ENCODE results near the gene EMC8. TPM values are rescaled to one million over a fixed set of nuclear protein-coding genes. Genes with fewer than 3 reads are reported as not detected.

Gene EMC8
- total and polyA plus RNA-seq, 8 donors, result 19.4 to 29.1 (median 25.3) TPM

DNA sequence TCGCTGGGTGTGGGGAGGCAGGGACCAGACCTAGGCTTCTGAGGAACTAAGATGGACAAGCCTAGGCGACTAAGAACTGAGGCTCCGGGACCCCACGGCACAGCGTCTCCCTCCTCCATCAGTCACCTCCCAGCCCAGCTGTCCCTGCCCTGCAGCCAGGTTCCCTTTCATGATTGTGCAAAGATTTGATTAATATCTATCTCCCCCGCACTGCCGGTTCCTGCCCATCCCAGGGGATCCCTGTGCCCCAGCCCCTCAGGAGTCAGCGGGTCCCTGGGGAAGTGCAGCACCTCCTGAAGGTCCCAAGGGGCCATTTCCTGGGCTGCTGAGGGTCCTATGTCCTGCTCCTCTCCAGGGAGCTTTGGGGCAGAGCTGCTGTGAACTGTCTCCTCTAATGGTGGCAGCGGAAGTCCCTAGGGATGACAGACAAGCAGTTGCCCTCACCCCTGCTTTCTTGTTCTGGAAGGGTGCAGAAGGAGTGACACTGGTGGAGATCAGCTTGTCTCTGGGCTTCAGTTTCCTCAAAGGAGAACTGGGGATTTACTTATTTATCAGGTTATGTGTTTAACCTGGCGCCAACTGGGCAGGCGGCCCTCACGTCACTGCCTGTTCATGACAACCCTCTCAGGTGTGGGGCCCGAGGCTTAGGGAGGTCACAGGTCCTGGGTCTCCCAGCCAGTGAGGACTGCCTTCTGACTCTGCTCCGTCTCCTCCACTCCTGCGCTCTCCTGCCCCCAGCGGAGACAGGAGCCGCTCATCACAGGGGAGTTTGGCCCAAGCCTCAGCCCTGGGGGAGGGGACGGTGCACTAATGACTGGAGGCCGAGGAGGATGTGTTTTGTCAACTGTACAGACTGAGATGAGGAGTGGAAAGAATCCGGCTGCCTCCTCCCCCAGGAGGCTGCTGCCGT, 46.6 kb downstream of the EMC8 start:
- TF ChIP-seq CTCF (IDR thresholded peaks at IDR 0.05), result no peak
- DNase-seq (peak in 1 of 4 donors; percentile 59), ATAC-seq (no peak)
- intact Hi-C loops (cut with DNase I), result no loop called here
- no peaks in the 10 kb centered on the region for H3K9me3 ChIP-seq
- peaks cover 0 to 30% of the 10 kb centered on the region in 2 donors for H3K27me3 ChIP-seq
- no peaks in the 10 kb centered on the region for H3K36me3 ChIP-seq
- H3K4me1 ChIP-seq, result peaks cover 12 to 31% of the 10 kb centered on the region in 2 donors
- H3K4me3 ChIP-seq, result no peak overlapping the region
- H3K27ac ChIP-seq, result no peak overlapping the region

- no peak for DNase-seq
- intact Hi-C loops (cut with DNase I), result no loop called here
- TF ChIP-seq CTCF (IDR thresholded peaks at IDR 0.05), result no peak
- no peaks in the 10 kb centered on the region for H3K36me3 ChIP-seq
- no peak overlapping the region for H3K27ac ChIP-seq
- ATAC-seq, result no peak
- H3K4me3 ChIP-seq, result no peak overlapping the region
- no peaks in the 10 kb centered on the region for H3K9me3 ChIP-seq
- peaks cover 0 to 30% of the 10 kb centered on the region in 2 donors for H3K27me3 ChIP-seq
- H3K4me1 ChIP-seq, result peaks cover 12 to 31% of the 10 kb centered on the region in 2 donors
Measured at GRCh38 chr16:85751698-85752501, 47.4 kb downstream of the EMC8 start.

- no peaks in the 10 kb centered on the region for H3K9me3 ChIP-seq
- intact Hi-C loops (cut with DNase I), result no loop called here
- H3K36me3 ChIP-seq, result no peaks in the 10 kb centered on the region
- H3K27ac ChIP-seq, result no peak within 1 kb of the TSS
- peaks cover 0 to 30% of the 10 kb centered on the region in 2 donors for H3K27me3 ChIP-seq
- peak in 3 of 4 donors; percentile 43 to 91 (median 75) for DNase-seq
- peak; percentile 85 for ATAC-seq
- H3K4me1 ChIP-seq, result peaks cover 12 to 31% of the 10 kb centered on the region in 2 donors
- peak within 1 kb of the TSS; percentile 44 to 50 for H3K4me3 ChIP-seq
- TF ChIP-seq CTCF (IDR thresholded peaks at IDR 0.05), result no peak
Measured at GRCh38 chr16:85750827-85751697, 48.3 kb downstream of the EMC8 start, which contains the start of gene C16orf74. C16orf74 (minus strand) TSS chr16:85751096; CDS start chr16:85735217, 15,879 bp downstream.

- peak; percentile 55 to 91 (median 78) for DNase-seq
- H3K36me3 ChIP-seq, result no peaks in the 10 kb centered on the region
- peaks cover 0 to 30% of the 10 kb centered on the region in 2 donors for H3K27me3 ChIP-seq
- peak; percentile 40 for ATAC-seq
- no peak overlapping the region for H3K27ac ChIP-seq
- no peak for TF ChIP-seq CTCF (IDR thresholded peaks at IDR 0.05)
- peaks cover 12 to 31% of the 10 kb centered on the region in 2 donors for H3K4me1 ChIP-seq
- peak overlapping the region; percentile 44 to 50 for H3K4me3 ChIP-seq
- no peaks in the 10 kb centered on the region for H3K9me3 ChIP-seq
- intact Hi-C loops (cut with DNase I), result no loop called here
Measured at GRCh38 chr16:85750146-85750826, 49.1 kb downstream of the EMC8 start.

Measured in left lung (tissue), 10 donors.